22Rv1 (cell line): Measurements from ENCODE around the gene MCF2L.

Experiments
- ZFX ChIP-seq: fragments of 450-650 bp; IDR thresholded peaks from 2 replicates; pipeline ENCODE4 v1.6.1; 2017; ENCODE audit warnings: antibody characterized with exemption, borderline replicate concordance
- TF ChIP-seq, protein P1 (sequence below): fragments of 450-650 bp; IDR thresholded peaks from 2 replicates; pipeline ENCODE4 v1.5.1; 2017; ENCODE audit warnings: mild to moderate bottlenecking

- TF ChIP-seq, protein P1, sequence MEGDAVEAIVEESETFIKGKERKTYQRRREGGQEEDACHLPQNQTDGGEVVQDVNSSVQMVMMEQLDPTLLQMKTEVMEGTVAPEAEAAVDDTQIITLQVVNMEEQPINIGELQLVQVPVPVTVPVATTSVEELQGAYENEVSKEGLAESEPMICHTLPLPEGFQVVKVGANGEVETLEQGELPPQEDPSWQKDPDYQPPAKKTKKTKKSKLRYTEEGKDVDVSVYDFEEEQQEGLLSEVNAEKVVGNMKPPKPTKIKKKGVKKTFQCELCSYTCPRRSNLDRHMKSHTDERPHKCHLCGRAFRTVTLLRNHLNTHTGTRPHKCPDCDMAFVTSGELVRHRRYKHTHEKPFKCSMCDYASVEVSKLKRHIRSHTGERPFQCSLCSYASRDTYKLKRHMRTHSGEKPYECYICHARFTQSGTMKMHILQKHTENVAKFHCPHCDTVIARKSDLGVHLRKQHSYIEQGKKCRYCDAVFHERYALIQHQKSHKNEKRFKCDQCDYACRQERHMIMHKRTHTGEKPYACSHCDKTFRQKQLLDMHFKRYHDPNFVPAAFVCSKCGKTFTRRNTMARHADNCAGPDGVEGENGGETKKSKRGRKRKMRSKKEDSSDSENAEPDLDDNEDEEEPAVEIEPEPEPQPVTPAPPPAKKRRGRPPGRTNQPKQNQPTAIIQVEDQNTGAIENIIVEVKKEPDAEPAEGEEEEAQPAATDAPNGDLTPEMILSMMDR = no peak
- TF ChIP-seq ZFX = no peak
These were observed 32.5 kb downstream of the MCF2L start for GRCh38 chr13:113001241-113002140.
